GM18909 (cell line): ENCODE data around the gene BACE1-AS.

Experiments
- ATAC-seq: cut with Tn5 transposase; IDR thresholded peaks from one replicate; pipeline ENCODE4 v1.9.1; 2021; ENCODE audit warnings: mild to moderate bottlenecking; ENCODE audit not compliant: unreplicated experiment, poor library complexity

The BACE1-AS gene

GRCh38 chr11:117287668-117288067, 3.5 kb upstream of the BACE1-AS start:
- ATAC-seq: no peak

GRCh38 chr11:117289795-117290194, 1.4 kb upstream of the BACE1-AS start:
- ATAC-seq: no peak

GRCh38 chr11:117292616-117293015, 1.5 kb downstream of the BACE1-AS start:
- ATAC-seq: no peak

GRCh38 chr11:117295438-117296137, 4.4 kb downstream of the BACE1-AS start:
- ATAC-seq: no peak

GRCh38 chr11:117296881-117297280, 5.7 kb downstream of the BACE1-AS start:
- ATAC-seq: no peak

GRCh38 chr11:117298195-117298594, 7.0 kb downstream of the BACE1-AS start:
- no peak for ATAC-seq

- no peak for ATAC-seq
Observed at GRCh38 chr11:117299351-117300282, 8.5 kb downstream of the BACE1-AS start.

GRCh38 chr11:117300283-117300663, 9.1 kb downstream of the BACE1-AS start:
- ATAC-seq: no peak

- ATAC-seq: no peak
Observed at GRCh38 chr11:117300773-117301172, 9.6 kb downstream of the BACE1-AS start.

- no peak for ATAC-seq
Observed at GRCh38 chr11:117302228-117302627, 11.1 kb downstream of the BACE1-AS start.

GRCh38 chr11:117303101-117303500, 12.0 kb downstream of the BACE1-AS start:
- ATAC-seq: no peak

- no peak for ATAC-seq
Observed at GRCh38 chr11:117303646-117304315, 12.6 kb downstream of the BACE1-AS start.

- ATAC-seq: no peak
Observed at GRCh38 chr11:117305145-117305544, 14.0 kb downstream of the BACE1-AS start.

GRCh38 chr11:117309310-117309709, 18.2 kb downstream of the BACE1-AS start:
- no peak for ATAC-seq

GRCh38 chr11:117313091-117313490, 21.9 kb downstream of the BACE1-AS start:
- no peak for ATAC-seq

- no peak for ATAC-seq
Observed at GRCh38 chr11:117313828-117314768, 23.0 kb downstream of the BACE1-AS start.

GRCh38 chr11:117314840-117315239, 23.7 kb downstream of the BACE1-AS start:
- ATAC-seq: no peak

GRCh38 chr11:117315285-117316196, 24.4 kb downstream of the BACE1-AS start:
- no peak for ATAC-seq
